ENCODE data around the gene LNP1. TPM values are rescaled to one million over a fixed set of nuclear protein-coding genes. Genes with fewer than 3 reads are reported as not detected.

LNP1 gene
- total RNA-seq, 1 experiment from 2014 or later = 1.8 TPM

DNA sequence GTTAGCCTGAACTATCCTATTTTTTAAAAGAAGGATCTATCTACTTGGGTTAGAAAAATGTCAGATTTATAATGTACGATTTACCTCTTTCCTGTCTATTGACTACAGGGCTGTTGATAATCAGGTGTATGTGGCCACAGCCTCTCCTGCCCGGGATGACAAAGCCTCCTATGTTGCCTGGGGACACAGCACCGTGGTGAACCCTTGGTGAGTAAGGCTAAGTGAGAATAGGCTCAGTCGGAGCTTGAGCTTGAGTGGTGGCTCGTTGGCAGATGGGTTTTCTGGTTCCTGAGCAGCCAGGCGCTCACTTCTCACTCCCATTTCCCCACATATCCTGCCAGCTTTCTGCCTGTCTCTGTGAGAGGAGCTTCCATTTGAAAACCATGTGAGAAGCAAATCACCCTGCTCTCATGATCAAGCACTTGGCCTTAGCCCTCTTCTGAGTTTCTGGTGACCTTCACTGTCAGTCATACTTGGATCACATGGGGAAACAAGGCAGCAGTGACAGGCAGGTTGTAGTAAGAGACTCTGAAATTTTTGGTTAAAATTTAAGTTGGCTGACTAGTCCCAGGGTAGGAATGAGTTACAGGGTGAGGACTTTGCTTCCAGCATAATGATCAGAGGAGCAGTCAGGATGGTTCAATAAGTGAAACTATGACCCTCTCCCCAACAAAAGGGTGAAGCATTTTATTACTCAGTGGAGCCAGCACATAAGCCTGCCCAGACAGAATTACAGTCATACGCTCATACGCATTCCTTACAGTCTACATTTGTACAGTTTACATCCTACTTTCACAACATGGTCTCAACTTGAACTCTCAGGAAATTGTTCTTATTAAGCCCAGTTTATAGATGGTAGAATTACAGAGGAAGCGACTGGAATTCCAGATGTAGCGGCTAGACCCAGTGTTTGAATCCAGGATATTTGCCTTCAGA is 48.8 kb upstream of the LNP1 start:
- Histone ChIP-seq H3K27ac (ENCODE audit: low read length) (no peak overlapping the region), H3K36me3 (ENCODE audit: control insufficient read depth, insufficient read depth, low read length) (peaks cover 21% of the 10 kb centered on the region), H3K9me3 (ENCODE audit: control insufficient read depth, insufficient read depth, low read depth, low read length) (no peaks in the 10 kb centered on the region; the same call in 1 of the 2 replicates), H3K4me3 (ENCODE audit: low read depth in 2 of 2, low read length in 2 of 2) (no peak overlapping the region), H3K4me1 (ENCODE audit: control insufficient read depth, insufficient read depth, low read length) (no peaks in the 10 kb centered on the region), H3K27me3 (ENCODE audit: control insufficient read depth, insufficient read depth, low read length) (no peaks in the 10 kb centered on the region)
- no TSS peak for BruUV-seq (replicated peaks)
- no peak for ATAC-seq
- intact Hi-C loops (cut with micrococcal nuclease; ENCODE audit: unreplicated experiment) = no loop called here
- no peak for TF ChIP-seq REST (IDR thresholded peaks at IDR 0.05; ENCODE audit: insufficient read depth in 1 of 2, low read depth in 2 of 2, low read length in 1 of 2)
- TF ChIP-seq TCF7L2 (IDR thresholded peaks at IDR 0.05; ENCODE audit: low read depth, low read length) = no peak
- no peak for TF ChIP-seq CTCF (IDR thresholded peaks at IDR 0.05)
- TF ChIP-seq SIN3A (IDR thresholded peaks at IDR 0.05; ENCODE audit: borderline replicate concordance, insufficient read depth, low read depth, low read length) = no peak
- TF ChIP-seq POLR2AphosphoS5 (IDR thresholded peaks at IDR 0.05; ENCODE audit: low read depth, low read length) = no peak
- DNase-seq (ENCODE audit: low read depth, low spot score) = no peak
- ChIA-PET POLR2A (no interaction called here), CTCF (no interaction called here)
- in situ Hi-C loops (cut with HindIII; ENCODE audit: low pct_unique_long_range_greater_than_20kb, low sequenced_read_pairs) = no loop called here

DNA sequence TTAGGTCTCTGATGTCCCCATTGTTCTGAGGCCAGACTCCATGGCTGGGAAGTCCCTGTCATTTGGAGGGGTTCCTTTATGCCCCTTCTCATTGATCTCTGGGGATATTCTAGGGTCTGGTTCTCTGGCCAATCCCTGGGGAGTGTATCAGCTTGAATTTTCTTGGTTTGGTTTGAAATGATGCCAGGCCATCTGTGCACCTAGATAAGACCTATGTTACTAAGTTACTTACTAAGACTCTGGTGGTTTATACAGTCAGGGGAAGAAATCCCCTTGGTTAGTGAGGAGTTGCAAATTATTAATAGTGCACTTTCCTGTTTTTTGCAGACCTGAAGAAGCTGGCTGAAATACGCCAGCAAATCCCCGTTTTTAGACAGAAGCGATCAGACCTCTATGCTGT is 46.5 kb upstream of the LNP1 start:
- POLR2A ChIA-PET = no interaction called here
- CTCF ChIA-PET = no interaction called here

More for the DNA sequence above, 46.5 kb upstream of the LNP1 start:
- ATAC-seq = no peak
- Histone ChIP-seq H3K4me1 (ENCODE audit: control insufficient read depth, insufficient read depth, low read length) (no peaks in the 10 kb centered on the region), H3K4me3 (ENCODE audit: low read depth in 2 of 2, low read length in 2 of 2) (no peak overlapping the region), H3K27ac (ENCODE audit: low read length) (no peak overlapping the region), H3K27me3 (ENCODE audit: control insufficient read depth, insufficient read depth, low read length) (no peaks in the 10 kb centered on the region), H3K36me3 (ENCODE audit: control insufficient read depth, insufficient read depth, low read length) (peaks cover 21% of the 10 kb centered on the region), H3K9me3 (ENCODE audit: control insufficient read depth, insufficient read depth, low read depth, low read length) (no peaks in the 10 kb centered on the region; the same call in 1 of the 2 replicates)
- BruUV-seq (replicated peaks) = no TSS peak
- TF ChIP-seq CTCF (IDR thresholded peaks at IDR 0.05) = no peak
- no peak for TF ChIP-seq TCF7L2 (IDR thresholded peaks at IDR 0.05; ENCODE audit: low read depth, low read length)
- TF ChIP-seq POLR2AphosphoS5 (IDR thresholded peaks at IDR 0.05; ENCODE audit: low read depth, low read length) = no peak
- no peak for TF ChIP-seq REST (IDR thresholded peaks at IDR 0.05; ENCODE audit: insufficient read depth in 1 of 2, low read depth in 2 of 2, low read length in 1 of 2)
- TF ChIP-seq SIN3A (IDR thresholded peaks at IDR 0.05; ENCODE audit: borderline replicate concordance, insufficient read depth, low read depth, low read length) = no peak
- in situ Hi-C loops (cut with HindIII; ENCODE audit: low pct_unique_long_range_greater_than_20kb, low sequenced_read_pairs) = no loop called here
- intact Hi-C loops (cut with micrococcal nuclease; ENCODE audit: unreplicated experiment) = no loop called here
- DNase-seq (ENCODE audit: low read depth, low spot score) = no peak
